Astrocyte of the spinal cord (primary cell): Measurements from ENCODE around the gene JMJD1C.

Experiments
- DNase-seq: peaks from one replicate; pipeline ENCODE4 v3.0.0; 2011; ENCODE audit warnings: low read depth, low spot score
- H3K4me3 ChIP-seq: 2 replicates; pipeline ENCODE4 v1.5.1; 2011; ENCODE audit warnings: low read depth, mild to moderate bottlenecking, low read length, moderate library complexity
- in situ Hi-C: cut with HindIII; loops from 2 replicates; pipeline ENCODE4 v1.10.0; 2017; ENCODE audit warnings: low sequenced_read_pairs
- TF ChIP-seq, protein P1 (sequence below): IDR thresholded peaks from 2 replicates; pipeline ENCODE4 v1.5.1; 2012; ENCODE audit warnings: low read depth, mild to moderate bottlenecking, low read length, inconsistent platforms

The JMJD1C gene

DNA sequence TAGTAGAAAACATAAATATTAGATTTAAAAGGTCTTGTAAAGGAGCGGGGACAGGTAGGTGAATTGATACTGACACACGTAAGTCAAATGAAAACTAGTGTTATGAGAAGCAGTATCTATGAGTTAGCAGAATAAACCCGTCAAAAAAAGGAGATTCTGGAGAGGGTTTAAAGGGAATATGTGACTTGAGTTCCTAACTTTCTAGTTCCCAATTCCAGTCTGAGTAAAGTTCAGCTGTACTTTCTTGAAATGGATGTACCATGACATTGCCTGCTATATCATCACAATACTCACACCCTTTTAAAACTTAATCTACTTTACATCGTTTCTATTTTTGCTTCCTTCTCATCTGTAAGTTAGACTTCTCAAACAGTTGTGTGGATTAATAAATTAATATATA is 210.5 kb downstream of the JMJD1C start:
- in situ Hi-C loops: no loop called here
- DNase-seq: no peak
- TF ChIP-seq, protein P1, sequence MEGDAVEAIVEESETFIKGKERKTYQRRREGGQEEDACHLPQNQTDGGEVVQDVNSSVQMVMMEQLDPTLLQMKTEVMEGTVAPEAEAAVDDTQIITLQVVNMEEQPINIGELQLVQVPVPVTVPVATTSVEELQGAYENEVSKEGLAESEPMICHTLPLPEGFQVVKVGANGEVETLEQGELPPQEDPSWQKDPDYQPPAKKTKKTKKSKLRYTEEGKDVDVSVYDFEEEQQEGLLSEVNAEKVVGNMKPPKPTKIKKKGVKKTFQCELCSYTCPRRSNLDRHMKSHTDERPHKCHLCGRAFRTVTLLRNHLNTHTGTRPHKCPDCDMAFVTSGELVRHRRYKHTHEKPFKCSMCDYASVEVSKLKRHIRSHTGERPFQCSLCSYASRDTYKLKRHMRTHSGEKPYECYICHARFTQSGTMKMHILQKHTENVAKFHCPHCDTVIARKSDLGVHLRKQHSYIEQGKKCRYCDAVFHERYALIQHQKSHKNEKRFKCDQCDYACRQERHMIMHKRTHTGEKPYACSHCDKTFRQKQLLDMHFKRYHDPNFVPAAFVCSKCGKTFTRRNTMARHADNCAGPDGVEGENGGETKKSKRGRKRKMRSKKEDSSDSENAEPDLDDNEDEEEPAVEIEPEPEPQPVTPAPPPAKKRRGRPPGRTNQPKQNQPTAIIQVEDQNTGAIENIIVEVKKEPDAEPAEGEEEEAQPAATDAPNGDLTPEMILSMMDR: no peak
- no peak overlapping the region for H3K4me3 ChIP-seq

DNA sequence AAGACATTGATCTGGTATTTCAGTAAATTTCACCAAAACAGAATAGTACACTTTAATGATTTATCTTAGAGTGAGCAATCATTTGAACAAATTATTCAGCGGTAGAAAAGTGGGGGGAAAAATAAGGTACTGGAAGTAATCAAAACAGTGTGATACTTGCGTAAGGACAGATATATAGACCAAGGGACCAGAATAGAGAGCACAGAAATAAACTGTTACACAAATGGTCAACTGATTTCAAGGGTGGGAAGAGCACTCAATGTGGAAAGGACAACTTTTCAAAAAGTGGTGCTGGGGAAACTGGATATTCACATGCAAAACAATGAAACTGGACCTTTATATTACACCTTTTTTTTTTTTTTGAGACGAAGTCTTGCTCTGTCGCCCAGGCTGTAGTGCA is 212.7 kb downstream of the JMJD1C start:
- no peak overlapping the region for H3K4me3 ChIP-seq
- DNase-seq: no peak
- in situ Hi-C loops: no loop called here
- TF ChIP-seq, protein P1: no peak

DNA sequence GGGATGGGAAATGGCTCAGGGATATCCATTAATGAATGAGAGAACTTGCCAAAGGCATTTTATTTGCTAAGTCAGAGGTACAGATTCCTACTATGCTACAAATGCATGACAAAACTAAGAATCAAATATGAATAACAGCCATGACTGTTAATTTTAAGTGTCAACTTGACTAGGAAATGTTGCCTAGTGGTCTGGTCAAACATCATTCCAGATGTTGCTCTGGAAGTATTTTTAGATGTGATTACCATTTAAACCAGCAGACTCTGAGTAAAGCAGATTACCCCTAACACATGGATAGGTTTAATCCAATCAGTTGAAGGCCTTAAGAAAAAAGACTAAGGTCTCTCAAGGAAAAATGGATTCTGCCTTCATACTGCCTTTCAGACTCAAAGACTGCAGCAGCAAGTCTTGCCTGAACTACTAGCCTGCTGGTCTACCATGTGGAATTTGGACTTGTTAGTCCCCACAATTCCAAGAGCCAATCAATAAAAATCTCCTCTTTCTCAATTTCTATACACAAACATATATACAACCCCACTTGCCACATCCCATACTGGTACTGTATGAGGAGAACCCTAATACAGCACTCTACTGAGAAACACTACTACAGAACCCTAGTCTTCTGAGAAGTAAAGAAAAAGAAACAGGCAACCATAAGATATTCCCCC is 213.5 kb downstream of the JMJD1C start:
- TF ChIP-seq, protein P1: no peak
- in situ Hi-C loops: no loop called here
- H3K4me3 ChIP-seq: no peak overlapping the region
- no peak for DNase-seq

DNA sequence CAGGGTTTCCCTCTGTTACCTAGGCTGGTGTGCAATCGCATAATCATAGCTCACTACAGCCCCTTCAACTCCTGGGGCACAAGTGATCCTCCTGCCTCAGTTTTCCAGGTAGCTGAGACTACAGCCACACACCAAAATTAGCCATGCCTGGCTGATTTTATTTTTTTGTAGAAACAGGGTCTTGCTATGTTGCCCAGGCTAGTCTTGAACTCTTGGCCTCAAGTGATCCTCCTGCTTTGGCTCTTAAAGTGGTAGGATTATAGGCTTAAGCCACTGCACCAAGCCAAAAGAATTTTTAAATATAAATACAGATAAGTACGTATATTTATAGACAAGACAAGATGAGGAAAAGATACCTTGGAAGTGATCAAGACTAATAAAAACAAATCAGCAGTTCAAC is 215.7 kb downstream of the JMJD1C start:
- TF ChIP-seq, protein P1: no peak
- DNase-seq: no peak
- H3K4me3 ChIP-seq: no peak overlapping the region
- in situ Hi-C loops: no loop called here

DNA sequence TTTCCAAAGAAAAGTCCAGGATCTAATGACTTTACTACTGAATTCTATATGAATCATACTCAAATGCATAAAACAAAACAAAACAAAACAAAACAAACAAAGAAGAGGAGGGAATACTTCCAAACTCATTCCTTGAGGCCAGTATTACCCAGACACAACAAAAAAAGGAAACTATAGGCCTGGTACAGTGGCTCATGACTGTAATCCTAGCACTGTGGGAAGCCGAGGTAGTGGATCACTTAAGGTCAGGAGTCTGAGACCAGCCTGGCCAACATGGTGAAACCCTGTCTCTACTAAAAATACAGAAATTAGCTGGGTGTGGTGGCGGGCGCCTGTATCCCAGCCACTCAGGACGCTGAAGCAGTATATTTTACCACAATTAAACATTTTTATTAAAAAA is 218.0 kb downstream of the JMJD1C start:
- TF ChIP-seq, protein P1: no peak
- in situ Hi-C loops: no loop called here
- H3K4me3 ChIP-seq: no peak overlapping the region
- peak; percentile 37 for DNase-seq

DNA sequence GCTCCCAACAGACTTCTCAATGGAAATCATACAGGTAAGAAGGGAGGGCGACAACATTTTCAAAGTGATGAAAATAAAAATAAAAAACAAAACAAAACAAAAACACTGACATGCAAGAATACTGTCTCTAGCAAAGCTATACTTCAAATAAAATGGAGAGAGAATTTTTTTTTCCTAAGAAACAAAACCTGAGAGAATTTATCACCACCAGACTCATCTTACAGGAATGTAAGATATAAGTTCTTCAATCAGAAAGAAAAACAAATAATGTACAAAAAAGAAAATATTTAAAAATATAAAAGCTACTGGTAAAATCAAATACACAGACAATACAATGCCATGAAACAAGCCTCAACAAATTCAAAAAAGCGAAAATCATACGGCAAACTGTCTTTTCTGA is 219.4 kb downstream of the JMJD1C start:
- no peak for DNase-seq
- in situ Hi-C loops: no loop called here
- no peak overlapping the region for H3K4me3 ChIP-seq
- TF ChIP-seq, protein P1: no peak
